HG03103 (cell line): ENCODE results near the gene FUT1.
"Not testable (repeated sequence)": the region's sequence is repeated elsewhere in the genome, so short reads cannot be mapped to it uniquely, and the experiment has no call there.

ENCODE experiments used
- ATAC-seq: cut with Tn5 transposase; IDR thresholded peaks from one replicate; pipeline ENCODE4 v1.9.1; 2021; ENCODE audit warnings: low read depth; ENCODE audit not compliant: unreplicated experiment

Gene FUT1

DNA sequence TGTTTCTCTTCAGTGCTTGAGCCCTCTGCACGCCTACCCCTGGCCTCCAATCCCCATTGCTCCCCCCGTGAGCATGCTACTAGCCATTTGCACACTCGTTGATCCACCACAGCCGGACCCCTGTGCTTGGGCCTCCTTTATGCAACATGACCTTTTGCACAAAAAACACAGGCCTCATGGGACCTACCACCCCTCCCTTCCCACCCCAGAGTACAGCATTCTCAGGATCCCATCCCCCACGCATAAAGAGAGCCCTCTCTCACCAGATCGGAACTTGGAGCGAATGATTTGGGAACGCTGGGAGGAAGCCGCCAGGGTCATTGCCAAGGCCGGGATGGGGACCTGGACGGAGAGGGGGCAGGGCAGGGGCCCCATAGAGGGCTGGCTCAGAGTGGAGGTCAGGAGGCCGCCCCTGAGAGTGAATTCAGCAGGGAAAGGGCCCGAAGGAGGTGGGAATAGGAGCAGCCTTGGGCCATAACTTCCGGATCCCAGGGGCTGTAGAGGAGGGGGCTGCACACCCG, 33.7 kb downstream of the FUT1 start:
- no peak for ATAC-seq

DNA sequence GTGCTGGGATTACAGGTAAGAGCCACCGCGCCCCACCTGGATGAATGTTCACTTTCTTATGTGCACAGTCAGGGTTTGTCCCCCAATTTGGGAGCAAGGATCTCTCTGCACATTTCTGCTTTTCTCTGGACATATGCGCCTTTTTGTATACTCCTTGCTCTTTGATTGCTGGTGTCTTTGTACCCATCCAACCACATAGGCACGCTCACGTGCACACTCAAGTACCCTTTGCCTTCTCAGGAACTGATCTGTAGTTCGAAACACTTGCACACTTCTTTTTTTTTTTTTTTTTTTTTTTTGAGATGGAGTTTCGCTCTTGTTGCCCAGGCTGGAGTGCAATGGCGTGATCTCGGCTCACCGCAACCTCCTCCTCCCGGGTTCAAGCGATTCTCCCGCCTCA, 34.3 kb downstream of the FUT1 start:
- not testable (repeated sequence) for ATAC-seq

DNA sequence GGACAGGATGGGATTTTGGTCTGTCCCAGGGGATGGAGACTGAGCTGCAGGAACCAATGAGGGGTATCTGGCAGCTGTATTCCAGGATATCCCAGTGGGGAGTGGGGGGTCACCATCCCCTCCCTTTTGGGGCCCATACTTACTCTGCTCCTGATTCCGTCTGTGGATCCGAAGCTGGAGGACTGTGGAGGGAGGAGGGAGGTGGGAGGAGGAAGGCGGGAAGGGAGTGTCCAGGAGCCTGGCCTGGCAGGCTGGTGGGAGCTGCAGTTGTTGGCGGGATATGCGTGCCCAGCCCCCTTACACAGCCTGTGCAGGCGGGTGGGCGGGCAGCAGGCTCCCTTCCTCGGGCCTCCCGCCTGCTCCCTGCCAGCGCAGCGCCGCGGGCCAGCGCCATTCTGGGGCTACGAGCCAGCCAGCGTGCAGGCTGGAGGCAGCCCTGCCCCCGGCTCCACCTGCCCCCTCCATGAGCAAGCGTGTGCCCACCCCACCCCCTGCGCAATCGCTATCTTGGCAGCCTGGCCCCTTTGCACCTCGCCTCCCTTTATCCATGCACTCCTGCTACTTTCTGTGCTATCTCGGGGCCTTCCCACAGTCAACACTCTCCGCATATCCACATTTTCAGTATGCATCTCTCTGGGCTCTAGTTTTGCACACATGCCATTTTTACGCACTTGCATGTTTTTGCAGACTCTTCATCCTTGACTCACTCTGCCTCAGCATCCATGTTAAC, 35.7 kb downstream of the FUT1 start:
- no peak for ATAC-seq

DNA sequence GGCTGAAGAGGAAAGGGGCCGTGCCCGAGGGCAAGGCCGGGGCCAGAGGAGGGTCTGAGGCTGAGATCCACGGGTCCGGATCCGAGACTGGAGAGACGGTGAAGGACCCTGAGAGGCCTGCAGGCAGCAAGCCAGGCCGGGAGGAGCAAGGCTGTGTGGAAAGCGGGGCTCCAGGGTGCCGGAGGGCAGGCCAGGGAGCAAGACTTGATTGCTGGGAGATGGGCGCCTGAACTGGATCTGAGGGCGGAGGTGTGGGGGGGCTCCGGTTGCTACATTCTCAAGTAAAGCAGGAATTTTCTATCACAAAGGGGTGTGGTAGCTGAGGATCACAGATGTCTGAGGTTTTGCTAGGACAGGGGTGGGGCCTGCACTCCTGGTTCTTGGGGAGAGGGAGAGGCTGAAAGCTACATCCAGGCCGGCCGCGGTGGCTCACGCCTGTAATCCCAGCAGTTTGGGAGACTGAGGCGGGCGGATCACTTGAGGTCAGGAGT, 36.7 kb downstream of the FUT1 start:
- no peak for ATAC-seq

DNA sequence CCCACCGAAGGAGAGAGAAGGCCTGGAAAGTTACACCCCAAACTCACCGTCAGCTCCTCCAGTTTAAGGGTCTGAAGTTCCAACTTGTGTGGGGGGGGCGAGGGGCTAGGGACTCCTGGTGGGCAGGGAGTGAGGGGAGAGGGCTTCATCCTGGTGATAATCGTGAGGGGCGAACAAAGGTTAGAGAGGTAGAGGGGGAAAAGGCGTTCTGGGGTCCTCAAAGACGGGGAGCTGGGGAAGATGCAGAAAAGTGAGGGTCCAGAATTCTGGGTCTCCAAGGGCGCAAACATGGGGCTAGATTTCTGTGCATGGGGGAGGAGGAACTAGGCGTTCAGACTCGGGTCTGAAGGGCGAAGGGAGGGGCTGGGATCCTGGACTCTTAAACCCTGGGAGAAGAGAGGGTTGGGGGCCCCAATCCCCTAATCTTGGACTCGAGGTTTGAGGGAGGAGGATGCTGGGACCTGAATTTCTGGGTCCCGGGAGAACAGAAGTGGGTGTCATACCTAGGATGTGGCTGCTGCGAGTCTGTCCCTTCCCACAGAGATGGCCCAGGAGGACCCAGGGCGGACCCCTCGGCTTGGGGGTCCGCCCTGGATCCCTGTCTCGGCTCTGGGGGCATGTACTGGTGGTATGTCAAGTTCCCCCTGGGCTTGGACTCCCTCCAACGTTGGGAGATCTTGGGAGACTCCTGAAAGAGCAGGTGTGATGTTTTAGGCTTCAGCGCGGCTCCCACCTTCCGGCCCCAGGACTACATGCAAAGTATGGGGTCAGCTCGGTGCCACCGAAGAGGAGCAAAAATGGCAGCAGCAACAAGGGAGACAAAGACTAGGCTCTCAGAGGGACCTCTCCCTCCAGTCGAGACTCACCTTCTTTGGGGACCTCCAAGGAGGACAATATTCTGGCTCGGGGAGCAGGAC, 37.4 kb downstream of the FUT1 start:
- ATAC-seq: no peak

DNA sequence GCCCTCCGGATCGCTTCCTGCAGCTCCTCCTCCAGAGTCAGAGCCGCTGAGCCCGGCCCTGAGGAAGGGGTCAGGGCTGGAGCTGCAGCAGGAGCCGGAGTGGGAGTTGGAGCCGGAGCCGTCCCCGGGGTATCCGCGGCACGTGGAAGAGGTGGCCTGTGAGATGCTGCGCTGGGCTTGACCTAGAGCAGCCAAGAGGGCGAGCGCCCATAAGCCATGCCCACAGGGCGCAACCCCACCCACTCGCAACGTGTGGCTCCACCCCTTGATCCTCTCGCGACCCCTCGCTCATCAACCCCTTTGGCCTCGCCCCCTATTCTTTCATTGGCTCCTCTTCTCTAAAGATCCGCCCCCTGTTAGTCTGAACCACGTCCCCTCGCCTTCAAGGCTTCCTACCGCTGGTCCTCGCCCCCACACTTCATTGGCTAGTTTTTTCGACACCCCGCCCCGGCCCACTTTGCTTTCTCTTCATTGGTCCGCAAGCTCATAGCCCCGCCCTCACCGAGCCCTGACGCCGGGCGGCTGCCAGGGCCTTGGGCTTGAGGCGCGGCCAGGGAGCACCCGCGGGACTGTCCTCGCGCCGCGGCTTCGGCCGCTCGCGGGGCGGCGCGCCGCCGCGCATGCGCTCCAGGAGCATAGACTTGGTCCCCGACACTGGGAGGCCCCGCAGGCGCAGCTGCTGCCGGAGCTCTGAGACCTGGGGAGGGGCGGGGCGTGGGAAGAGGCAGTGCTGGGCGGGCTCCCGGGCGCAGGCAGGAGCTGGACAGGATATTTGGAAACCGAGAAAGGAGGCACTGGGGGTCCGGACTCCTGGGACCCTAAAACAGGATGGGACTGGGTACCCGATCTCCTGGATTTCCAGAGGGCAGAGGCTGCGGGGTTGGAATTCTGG, 38.3 kb downstream of the FUT1 start:
- ATAC-seq: peak; percentile 84

DNA sequence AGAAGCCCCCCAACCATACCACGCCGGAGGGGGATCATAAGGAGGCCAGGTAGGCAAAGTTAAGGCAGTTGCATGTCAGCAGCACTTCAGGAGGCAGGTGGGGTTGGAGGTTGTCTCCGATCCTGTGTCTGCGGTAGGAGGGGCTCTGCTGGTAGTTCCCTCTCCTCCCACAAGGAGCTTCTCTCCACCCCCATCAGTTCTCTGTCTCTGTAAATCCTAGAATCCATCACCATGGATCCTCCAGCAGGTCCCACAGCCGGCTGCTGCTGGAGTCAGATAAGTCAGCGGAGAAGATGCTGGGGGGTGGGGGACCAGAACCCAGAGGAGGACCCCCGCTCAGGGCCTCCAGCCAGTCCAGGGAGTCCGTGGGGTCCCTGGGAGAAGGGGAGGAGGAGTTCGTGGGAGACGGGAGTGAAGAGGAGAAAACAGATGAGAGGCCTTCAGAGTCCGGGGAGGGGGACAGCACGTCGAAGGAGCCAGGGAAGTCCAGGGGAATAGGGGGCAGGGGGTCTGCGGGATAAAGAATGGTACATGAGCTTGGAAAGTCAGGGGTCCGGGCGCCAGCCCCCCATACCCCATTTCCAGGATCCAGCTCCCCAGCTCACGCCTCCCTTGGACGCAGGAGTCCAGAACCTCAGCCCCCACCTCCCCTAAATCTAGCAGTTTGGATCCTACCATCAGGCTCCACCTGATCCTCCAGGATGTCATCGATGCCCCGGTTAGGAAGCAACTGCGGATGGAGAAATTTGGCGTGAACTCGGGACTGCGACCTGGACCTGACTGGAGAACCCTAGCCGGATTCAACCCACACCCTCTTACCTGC, 39.2 kb downstream of the FUT1 start:
- no peak for ATAC-seq

DNA sequence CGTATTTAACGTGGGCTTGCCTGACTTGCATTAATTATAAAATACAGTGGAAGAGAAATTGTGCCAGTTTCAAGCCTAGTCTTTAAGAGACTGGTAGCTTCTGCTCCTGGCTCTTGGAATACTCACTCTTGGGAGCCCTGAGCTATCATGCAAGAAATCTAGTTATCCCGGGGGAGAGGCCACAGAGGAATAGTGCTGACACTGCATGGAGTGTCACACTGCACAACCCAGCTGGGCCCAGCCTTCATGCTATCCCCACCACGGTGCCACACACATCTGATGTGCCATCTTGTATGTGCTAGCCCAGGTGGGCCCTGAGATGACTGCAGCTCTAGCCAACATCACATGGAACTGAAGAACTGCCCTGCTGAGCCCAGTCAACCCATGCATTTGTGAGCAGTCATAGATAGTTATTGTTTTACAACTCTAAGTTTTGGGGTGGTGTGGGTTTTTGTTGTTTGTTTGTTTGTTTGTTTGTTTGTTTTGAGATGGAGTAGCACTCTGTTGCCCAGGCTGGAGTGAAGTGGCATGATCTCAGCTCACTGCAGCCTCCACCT, 41.3 kb downstream of the FUT1 start:
- ATAC-seq: no peak

DNA sequence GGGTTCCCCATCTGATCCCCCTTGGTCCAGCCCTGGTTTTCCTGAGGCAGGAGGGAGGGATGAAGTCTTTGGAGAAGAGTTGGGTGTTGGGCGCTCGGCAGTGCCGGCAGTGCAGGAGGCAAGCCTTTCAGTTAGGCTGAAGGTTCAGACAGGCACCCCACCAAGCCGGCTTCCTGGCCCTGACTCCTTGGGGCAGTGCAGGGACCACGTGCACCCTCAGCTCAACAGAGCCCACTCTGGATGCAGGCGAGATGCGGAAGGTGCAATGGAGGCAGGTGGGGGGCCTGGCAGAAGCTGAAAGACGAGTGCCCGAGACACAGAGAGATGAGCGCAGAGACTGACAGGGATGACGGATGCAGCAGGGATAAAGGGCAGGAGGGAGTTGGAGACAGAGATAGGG, 44.0 kb downstream of the FUT1 start:
- ATAC-seq: no peak

DNA sequence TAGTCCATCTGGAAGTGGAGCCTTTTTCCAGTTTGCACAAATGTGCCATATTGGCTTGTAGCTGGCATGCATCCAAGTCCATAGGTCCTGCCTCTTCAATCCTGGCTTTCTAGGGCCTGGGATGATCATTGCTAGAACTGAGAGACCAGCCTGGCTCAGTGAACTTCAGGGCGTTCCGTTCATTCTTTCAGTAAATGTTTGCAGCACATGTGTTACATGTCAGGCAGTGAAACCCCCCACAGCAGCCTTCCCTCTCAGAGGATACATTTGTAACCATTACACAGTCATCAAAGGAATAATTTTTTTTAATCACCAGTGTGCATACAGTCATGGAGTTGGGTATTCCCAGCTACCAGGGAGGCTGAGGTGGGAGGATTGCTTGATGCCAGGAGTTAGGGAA, 47.0 kb downstream of the FUT1 start:
- ATAC-seq: no peak

DNA sequence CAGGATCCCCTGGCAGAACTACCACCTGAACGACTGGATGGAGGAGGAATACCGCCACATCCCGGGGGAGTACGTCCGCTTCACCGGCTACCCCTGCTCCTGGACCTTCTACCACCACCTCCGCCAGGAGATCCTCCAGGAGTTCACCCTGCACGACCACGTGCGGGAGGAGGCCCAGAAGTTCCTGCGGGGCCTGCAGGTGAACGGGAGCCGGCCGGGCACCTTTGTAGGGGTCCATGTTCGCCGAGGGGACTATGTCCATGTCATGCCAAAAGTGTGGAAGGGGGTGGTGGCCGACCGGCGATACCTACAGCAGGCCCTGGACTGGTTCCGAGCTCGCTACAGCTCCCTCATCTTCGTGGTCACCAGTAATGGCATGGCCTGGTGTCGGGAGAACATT, 49.1 kb downstream of the FUT1 start:
- no peak for ATAC-seq

DNA sequence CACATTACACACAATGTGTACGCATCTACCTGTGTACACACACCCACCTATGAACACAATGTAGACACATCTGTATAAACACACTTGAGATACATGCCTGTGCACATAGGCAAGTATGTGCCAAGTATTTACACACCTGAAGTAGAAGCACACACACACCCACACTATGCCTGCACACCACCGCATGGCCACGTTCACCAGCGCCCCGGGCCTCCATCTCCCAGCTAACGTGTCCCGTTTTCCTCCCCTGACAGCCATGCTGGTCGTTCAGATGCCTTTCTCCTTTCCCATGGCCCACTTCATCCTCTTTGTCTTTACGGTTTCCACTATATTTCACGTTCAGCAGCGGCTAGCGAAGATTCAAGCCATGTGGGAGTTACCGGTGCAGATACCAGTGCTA, 49.7 kb downstream of the FUT1 start:
- no peak for ATAC-seq

DNA sequence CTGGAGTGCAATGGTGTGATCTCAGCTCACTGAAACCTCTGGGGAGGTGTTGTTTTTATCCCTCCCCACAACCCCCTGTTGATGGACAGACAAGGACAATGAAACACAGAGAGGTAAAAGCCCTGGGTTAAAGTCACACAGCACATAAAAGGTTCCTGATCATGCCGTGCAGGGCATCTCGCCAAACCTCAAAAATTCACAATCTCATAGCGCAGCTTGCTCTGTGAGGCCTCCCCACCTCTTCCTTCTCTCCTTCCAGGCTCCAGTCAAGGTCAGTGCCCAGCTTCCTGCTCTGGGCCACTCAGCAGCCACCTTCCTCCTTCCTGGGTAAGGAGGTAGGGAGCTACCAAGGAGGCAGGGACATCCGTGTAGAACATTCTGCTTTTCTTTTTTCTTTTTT, 54.4 kb downstream of the FUT1 start:
- ATAC-seq: no peak
